Naive thymus-derived CD8-positive, alpha-beta T cell (primary cell): ENCODE data around the gene TLR9. TPM values are rescaled to one million over a fixed set of nuclear protein-coding genes. Genes with fewer than 3 reads are reported as not detected.

Source experiments
- ATAC-seq, 2 donors: fragments of 150-1000 bp; cut with Tn5 transposase in 1 of 2; sonication (Bioruptor Pico), chemical (Tn5 transposase) in 1 of 2; 1 replicate in 1 of 2; 2 replicates in 1 of 2; pipeline ENCODE4 v1.10.0; 2021; ENCODE audit warnings: mild to moderate bottlenecking in 2 of 2, moderate library complexity in 2 of 2
- POLR2A ChIA-PET: fragments of 350-600 bp; sonication (Branson Sonifier 250); formaldehyde crosslinking; loops from one replicate; lab custom pipeline; 2021; ENCODE audit warnings: antibody characterized with exemption; lab: Charles Lee
- DNase-seq, 10 donors: peaks; one replicate each; pipeline versions ENCODE4 v3.0.0 to v3.0.0-alpha.2; 2020 to 2022
- H3K27ac Mint-ChIP-seq, 10 donors: one replicate each; pipeline ENCODE4 v1.8.0; 2020 to 2022; ENCODE audit warnings: mild to moderate bottlenecking in 10 of 10, mixed read lengths in 10 of 10, moderate library complexity in 4 of 10, inconsistent platforms in 1 of 10
- H3K27me3 Mint-ChIP-seq, 5 donors: one replicate each; pipeline ENCODE4 v1.8.0; 2021 to 2022; ENCODE audit warnings: mixed read lengths in 5 of 5
- H3K36me3 Mint-ChIP-seq, 3 donors: one replicate each; pipeline ENCODE4 v1.8.0; 2020 to 2022; ENCODE audit warnings: mixed read lengths in 3 of 3, mild to moderate bottlenecking in 2 of 3, inconsistent platforms in 1 of 3
- H3K4me1 Mint-ChIP-seq, 4 donors: one replicate each; pipeline ENCODE4 v1.8.0; 2021 to 2022; ENCODE audit warnings: mixed read lengths in 4 of 4
- H3K4me3 Mint-ChIP-seq, 10 donors: one replicate each; pipeline ENCODE4 v1.8.0; 2020 to 2022; ENCODE audit warnings: mild to moderate bottlenecking in 10 of 10, mixed read lengths in 10 of 10, moderate library complexity in 6 of 10, inconsistent platforms in 1 of 10
- H3K9me3 Mint-ChIP-seq, 9 donors: one replicate each; pipeline ENCODE4 v1.8.0; 2020 to 2022; ENCODE audit warnings: mixed read lengths in 9 of 9, mild to moderate bottlenecking in 3 of 9, inconsistent platforms in 1 of 9, moderate library complexity in 1 of 9
- polyA plus RNA-seq, 3 donors: library from polyadenylated mRNA; unstranded; fragments of 300-500 nt; fragmentation: Illumina TruSeq; gene quantifications; one replicate each; pipeline ENCODE4 v1.2.3, GENCODE V29; 2021
- total RNA-seq, 8 experiments: library from RNA in 2 of 8; stranded (reverse) in 2 of 8; gene quantifications; one replicate each; pipeline ENCODE4 v1.2.3 and lab custom pipeline; 2021 to 2026

Gene TLR9
- total and polyA plus RNA-seq, 5 experiments from 2014 or later, result 2.4 to 2.8 TPM; not detected in 3

- ATAC-seq (peak; percentile 79 to 83), DNase-seq (peak; percentile 81 to 95 (median 92))
- peaks cover 0 to 16% (median 0%) of the 10 kb centered on the region in 3 donors for H3K36me3 Mint-ChIP-seq
- POLR2A ChIA-PET, result interaction anchor here (0.6 to 58.8 kb wide), 10 partner anchors 2 to 206 kb away, joined by 3 to 1841 read pairs (median 3); partner anchors contain the start of genes DUSP7, GLYCTK, PPM1M and TLR9
- no peaks in the 10 kb centered on the region for H3K27me3 Mint-ChIP-seq
- no peaks in the 10 kb centered on the region for H3K9me3 Mint-ChIP-seq
- H3K4me3 Mint-ChIP-seq, result peak within 1 kb of the TSS; percentile 88 to 99 (median 96)
- H3K27ac Mint-ChIP-seq, result peak within 1 kb of the TSS; percentile 93 to 98 (median 95)
- peaks cover 33 to 89% (median 84%) of the 10 kb centered on the region in 4 donors for H3K4me1 Mint-ChIP-seq
These were observed 13.6 kb upstream of the TLR9 start, which contains the start of gene TWF2 for GRCh38 chr3:52238761-52239701. Gene TWF2, minus strand, starts transcription at chr3:52239158. Its CDS starts 142 bp downstream, at chr3:52239016.

- H3K4me1 Mint-ChIP-seq, result peaks cover 35 to 84% (median 83%) of the 10 kb centered on the region in 4 donors
- peak overlapping the region; percentile 66 to 97 (median 94) for H3K27ac Mint-ChIP-seq
- H3K4me3 Mint-ChIP-seq, result peak overlapping the region; percentile 88 to 99 (median 96)
- peaks cover 0 to 22% (median 0%) of the 10 kb centered on the region in 3 donors for H3K36me3 Mint-ChIP-seq
- DNase-seq, result no peak
- H3K27me3 Mint-ChIP-seq, result no peaks in the 10 kb centered on the region
- no peaks in the 10 kb centered on the region for H3K9me3 Mint-ChIP-seq
- ATAC-seq, result no peak
- POLR2A ChIA-PET, result interaction anchor here (0.6 to 58.8 kb wide), 11 partner anchors 1 to 207 kb away, joined by 3 to 1841 read pairs (median 3); partner anchors contain the start of genes DUSP7, GLYCTK, PPM1M and TLR9
These were observed 12.8 kb upstream of the TLR9 start for GRCh38 chr3:52238193-52238760.

- peak overlapping the region in 9 of 10 donors; percentile 29 to 97 (median 94) for H3K27ac Mint-ChIP-seq
- ATAC-seq (no peak), DNase-seq (no peak)
- peak overlapping the region; percentile 88 to 99 (median 96) for H3K4me3 Mint-ChIP-seq
- no peaks in the 10 kb centered on the region for H3K27me3 Mint-ChIP-seq
- POLR2A ChIA-PET, result interaction anchor here (1.1 to 58.8 kb wide), 6 partner anchors 0 to 217 kb away, joined by 3 to 1841 read pairs (median 728); partner anchors contain the start of genes GLYCTK, PPM1M, TLR9 and TNNC1
- H3K9me3 Mint-ChIP-seq, result no peaks in the 10 kb centered on the region
- peaks cover 35 to 85% (median 84%) of the 10 kb centered on the region in 4 donors for H3K4me1 Mint-ChIP-seq
- H3K36me3 Mint-ChIP-seq, result peaks cover 0 to 25% (median 0%) of the 10 kb centered on the region in 3 donors
These were observed 12.3 kb upstream of the TLR9 start for GRCh38 chr3:52237657-52238172.

- H3K36me3 Mint-ChIP-seq, result peaks cover 0 to 29% (median 0%) of the 10 kb centered on the region in 3 donors
- peak overlapping the region; percentile 70 to 99 (median 96) for H3K4me3 Mint-ChIP-seq
- H3K27ac Mint-ChIP-seq, result peak overlapping the region in 9 of 10 donors; percentile 35 to 88 (median 67)
- peaks cover 36 to 89% (median 88%) of the 10 kb centered on the region in 4 donors for H3K4me1 Mint-ChIP-seq
- H3K9me3 Mint-ChIP-seq, result no peaks in the 10 kb centered on the region
- POLR2A ChIA-PET, result interaction anchor here (1.1 to 58.8 kb wide), 5 partner anchors 0 to 217 kb away, joined by 3 to 1841 read pairs (median 1452); partner anchors contain the start of genes GLYCTK, PPM1M, TLR9 and TNNC1
- no peaks in the 10 kb centered on the region for H3K27me3 Mint-ChIP-seq
- peak in 1 of 10 donors; percentile 54 for DNase-seq
- no peak for ATAC-seq
These were observed 11.7 kb upstream of the TLR9 start for GRCh38 chr3:52237006-52237656.

GRCh38 chr3:52236424-52236886 is 11.0 kb upstream of the TLR9 start:
- POLR2A ChIA-PET, result interaction anchor here (1.1 to 58.8 kb wide), 5 partner anchors 1 to 218 kb away, joined by 3 to 1841 read pairs (median 1452); partner anchors contain the start of genes GLYCTK, PPM1M, TLR9 and TNNC1
- Mint-ChIP-seq H3K27me3 (no peaks in the 10 kb centered on the region), H3K27ac (peak overlapping the region; percentile 33 to 88 (median 77)), H3K36me3 (peaks cover 0 to 33% (median 3%) of the 10 kb centered on the region in 3 donors), H3K9me3 (no peaks in the 10 kb centered on the region), H3K4me1 (peaks cover 34 to 88% (median 87%) of the 10 kb centered on the region in 4 donors), H3K4me3 (peak overlapping the region; percentile 42 to 99 (median 92))
- DNase-seq (peak in 1 of 10 donors; percentile 57), ATAC-seq (no peak)

GRCh38 chr3:52234516-52235447 is 9.3 kb upstream of the TLR9 start:
- H3K27ac Mint-ChIP-seq, result peak overlapping the region; percentile 74 to 93 (median 86)

GRCh38 chr3:52233968-52234367 is 8.5 kb upstream of the TLR9 start:
- Mint-ChIP-seq H3K27me3 (no peaks in the 10 kb centered on the region), H3K4me3 (peak overlapping the region in 6 of 10 donors; percentile 12 to 74 (median 47)), H3K36me3 (peaks cover 0 to 52% (median 3%) of the 10 kb centered on the region in 3 donors), H3K9me3 (no peaks in the 10 kb centered on the region), H3K4me1 (peaks cover 31 to 79% (median 68%) of the 10 kb centered on the region in 4 donors), H3K27ac (peak overlapping the region; percentile 73 to 93 (median 86))
- POLR2A ChIA-PET, result interaction anchor here (1.2 to 58.8 kb wide), 4 partner anchors 3 to 80 kb away, joined by 3 to 1841 read pairs (median 1452); partner anchors contain the start of genes GLYCTK, POC1A, PPM1M and TLR9
- ATAC-seq, result no peak
- peak in 1 of 10 donors; percentile 23 for DNase-seq

More at GRCh38 chr3:52234516-52235447, 9.3 kb upstream of the TLR9 start:
- POLR2A ChIA-PET, result interaction anchor here (1.2 to 58.8 kb wide), 4 partner anchors 2 to 81 kb away, joined by 3 to 1841 read pairs (median 1452); partner anchors contain the start of genes GLYCTK, POC1A, PPM1M and TLR9
- Mint-ChIP-seq H3K9me3 (no peaks in the 10 kb centered on the region), H3K36me3 (peaks cover 0 to 46% (median 3%) of the 10 kb centered on the region in 3 donors), H3K27me3 (no peaks in the 10 kb centered on the region), H3K4me1 (peaks cover 32 to 81% (median 75%) of the 10 kb centered on the region in 4 donors), H3K4me3 (peak overlapping the region in 9 of 10 donors; percentile 12 to 99 (median 39))
- ATAC-seq, result no peak
- DNase-seq, result peak in 1 of 10 donors; percentile 21

GRCh38 chr3:52233108-52233591 is 7.7 kb upstream of the TLR9 start:
- Mint-ChIP-seq H3K27me3 (no peaks in the 10 kb centered on the region), H3K36me3 (peaks cover 0 to 56% (median 3%) of the 10 kb centered on the region in 3 donors), H3K4me3 (peak overlapping the region in 9 of 10 donors; percentile 15 to 74 (median 30)), H3K27ac (peak overlapping the region; percentile 58 to 93 (median 86)), H3K9me3 (no peaks in the 10 kb centered on the region), H3K4me1 (peaks cover 25 to 76% (median 63%) of the 10 kb centered on the region in 4 donors)
- ATAC-seq (no peak), DNase-seq (peak in 1 of 10 donors; percentile 45)
- POLR2A ChIA-PET, result interaction anchor here (1.2 to 58.8 kb wide), 5 partner anchors 4 to 106 kb away, joined by 3 to 1841 read pairs (median 1452); partner anchors contain the start of genes GLYCTK, POC1A, PPM1M and TLR9

- no peaks in the 10 kb centered on the region for H3K9me3 Mint-ChIP-seq
- POLR2A ChIA-PET, result interaction anchor here (0.6 to 58.8 kb wide), 6 partner anchors 5 to 107 kb away, joined by 4 to 1841 read pairs (median 742); partner anchors contain the start of genes GLYCTK, PPM1M, TLR9 and TWF2
- ATAC-seq (peak; percentile 25 to 31), DNase-seq (peak in 5 of 10 donors; percentile 29 to 63 (median 56))
- no peaks in the 10 kb centered on the region for H3K27me3 Mint-ChIP-seq
- H3K4me3 Mint-ChIP-seq, result peak overlapping the region in 8 of 10 donors; percentile 24 to 74 (median 52)
- peak overlapping the region; percentile 58 to 93 (median 88) for H3K27ac Mint-ChIP-seq
- H3K36me3 Mint-ChIP-seq, result peaks cover 0 to 57% (median 3%) of the 10 kb centered on the region in 3 donors
- peaks cover 25 to 74% (median 59%) of the 10 kb centered on the region in 4 donors for H3K4me1 Mint-ChIP-seq
These were observed 7.0 kb upstream of the TLR9 start for GRCh38 chr3:52232279-52233107.
